Measurements from ENCODE around the gene PARPBP. TPM values are rescaled to one million over a fixed set of nuclear protein-coding genes. Genes with fewer than 3 reads are reported as not detected.
"Not testable (repeated sequence)": the region's sequence is repeated elsewhere in the genome, so short reads cannot be mapped to it uniquely, and the experiment has no call there.

Gene PARPBP
- total RNA-seq (2014; rRNA removed): 22.5 and 23.0 TPM in 2 replicates
- Bru-seq, nascent RNA: percentile 71 among the genes with signal in this experiment
- BruChase-seq, experiment 1, labeled RNA remaining after a 6-hour chase: percentile 59 among the genes with signal in this experiment
- BruChase-seq, experiment 2, labeled RNA remaining after a 2-hour chase: percentile 54 among the genes with signal in this experiment
- long read RNA-seq, partial matches to known transcripts: 0 of 20 reads
- long read RNA-seq, other reads (novel, unspliced or antisense): 15 of 20 reads

GRCh38 chr12:102119674-102120563 lies at the start of gene PARPBP, which contains the start of gene NUP37:
Gene PARPBP, plus strand, starts transcription at chr12:102120183. Its CDS starts 3,706 bp downstream, at chr12:102123889.
Gene NUP37, minus strand, starts transcription at chr12:102120114. Its CDS starts 1,596 bp downstream, at chr12:102118518.
- ChIA-PET CTCF (no interaction called here), POLR2A (ENCODE audit: unreplicated experiment) (interaction anchor here (0.6 kb wide), 1 partner anchor 713 kb away, joined by 4 read pairs; no protein-coding TSS in a partner anchor)
- Histone ChIP-seq H3K9me3 (ENCODE audit: low read length) (no peaks in the 10 kb centered on the region), H3F3A (ENCODE audit: low read length, unreplicated experiment) (no peaks in the 10 kb centered on the region), H3K4me1 (ENCODE audit: insufficient read depth, low read length) (peaks cover 28% of the 10 kb centered on the region), H3K4me3 (ENCODE audit: low read length) (peak within 1 kb of the TSS; percentile 98), H3K79me2 (ENCODE audit: low read length) (peaks cover 62% of the 10 kb centered on the region), H4K20me1 (ENCODE audit: low read length) (no peaks in the 10 kb centered on the region), H3K27ac (ENCODE audit: low read length) (peak within 1 kb of the TSS; percentile 85), H2AFZ (ENCODE audit: low read length) (peak within 1 kb of the TSS; percentile 92), H3K36me3 (ENCODE audit: low read depth, low read length) (peaks cover 36% of the 10 kb centered on the region), H3K9ac (ENCODE audit: low read length) (peak within 1 kb of the TSS; percentile 96), H3K27me3 (ENCODE audit: low read length) (no peaks in the 10 kb centered on the region), H3K9me2 (replicated peaks; ENCODE audit: low read length) (no peaks in the 10 kb centered on the region), H3K4me2 (ENCODE audit: low read length) (peak within 1 kb of the TSS; percentile 94)
- DNase-seq (peak; percentile 96), ATAC-seq (peak; percentile 90)
- intact Hi-C loops (cut with micrococcal nuclease): loop anchor here (1.0 kb wide), 1 partner anchor 59 kb away; the partner anchor contains the start of gene WASHC3
- BruUV-seq (replicated peaks): TSS peak; percentile 65
- no peak for TF ChIP-seq CTCF (conservative IDR thresholded peaks at IDR 0.05; ENCODE audit: low read depth, low read length)
- no peak for TF ChIP-seq EZH2phosphoT487 (IDR thresholded peaks at IDR 0.05; ENCODE audit: borderline replicate concordance, low read length)

- H3K27me3 ChIP-seq (ENCODE audit: low read length); H4K20me1 ChIP-seq (ENCODE audit: low read length); H3K4me2 ChIP-seq (ENCODE audit: low read length); intact Hi-C loops (cut with micrococcal nuclease); CTCF ChIA-PET; BruUV-seq (replicated peaks); H3K9ac ChIP-seq (ENCODE audit: low read length); ATAC-seq; H3F3A ChIP-seq (ENCODE audit: low read length, unreplicated experiment); POLR2A ChIA-PET (ENCODE audit: unreplicated experiment); H3K4me3 ChIP-seq (ENCODE audit: low read length); DNase-seq; H3K79me2 ChIP-seq (ENCODE audit: low read length); H3K9me2 ChIP-seq (replicated peaks; ENCODE audit: low read length); H3K27ac ChIP-seq (ENCODE audit: low read length); H3K9me3 ChIP-seq (ENCODE audit: low read length); H3K4me1 ChIP-seq (ENCODE audit: insufficient read depth, low read length); H2AFZ ChIP-seq (ENCODE audit: low read length): not testable (repeated sequence)
- peaks cover 25% of the 10 kb centered on the region for H3K36me3 ChIP-seq (ENCODE audit: low read depth, low read length)
These were observed 47.9 kb upstream of the PARPBP start for GRCh38 chr12:102072092-102072491.

GRCh38 chr12:102080842-102081241 lies 39.1 kb upstream of the PARPBP start:
- Histone ChIP-seq H3K79me2 (ENCODE audit: low read length) (no peaks in the 10 kb centered on the region), H4K20me1 (ENCODE audit: low read length) (no peaks in the 10 kb centered on the region), H3K4me2 (ENCODE audit: low read length) (no peak overlapping the region), H3K4me1 (ENCODE audit: insufficient read depth, low read length) (no peaks in the 10 kb centered on the region), H2AFZ (ENCODE audit: low read length) (no peak overlapping the region), H3K27ac (ENCODE audit: low read length) (no peak overlapping the region), H3F3A (ENCODE audit: low read length, unreplicated experiment) (no peaks in the 10 kb centered on the region), H3K9me2 (replicated peaks; ENCODE audit: low read length) (no peaks in the 10 kb centered on the region), H3K4me3 (ENCODE audit: low read length) (no peak overlapping the region), H3K9me3 (ENCODE audit: low read length) (no peaks in the 10 kb centered on the region), H3K36me3 (ENCODE audit: low read depth, low read length) (peaks cover 58% of the 10 kb centered on the region), H3K27me3 (ENCODE audit: low read length) (no peaks in the 10 kb centered on the region), H3K9ac (ENCODE audit: low read length) (no peak overlapping the region)
- ATAC-seq (no peak), DNase-seq (no peak)
- intact Hi-C loops (cut with micrococcal nuclease): loop anchor here (2.0 kb wide), 1 partner anchor 22 kb away; no protein-coding TSS in a partner anchor
- TF ChIP-seq CTCF (conservative IDR thresholded peaks at IDR 0.05; ENCODE audit: low read depth, low read length) (no peak), EZH2phosphoT487 (IDR thresholded peaks at IDR 0.05; ENCODE audit: borderline replicate concordance, low read length) (no peak), EZH2 (IDR thresholded peaks at IDR 0.05; ENCODE audit: low read length, unreplicated experiment) (no peak)
- CTCF ChIA-PET: no interaction called here
- BruUV-seq (replicated peaks): no TSS peak
- POLR2A ChIA-PET (ENCODE audit: unreplicated experiment): no interaction called here

GRCh38 chr12:102089228-102089835 lies 30.7 kb upstream of the PARPBP start:
- H3F3A ChIP-seq (ENCODE audit: low read length, unreplicated experiment); intact Hi-C loops (cut with micrococcal nuclease); H3K4me2 ChIP-seq (ENCODE audit: low read length); BruUV-seq (replicated peaks); ATAC-seq; H3K4me1 ChIP-seq (ENCODE audit: insufficient read depth, low read length); CTCF ChIA-PET; H3K79me2 ChIP-seq (ENCODE audit: low read length); H3K4me3 ChIP-seq (ENCODE audit: low read length); POLR2A ChIA-PET (ENCODE audit: unreplicated experiment); H3K27me3 ChIP-seq (ENCODE audit: low read length); H3K27ac ChIP-seq (ENCODE audit: low read length); DNase-seq; H3K9ac ChIP-seq (ENCODE audit: low read length); H4K20me1 ChIP-seq (ENCODE audit: low read length); H3K9me3 ChIP-seq (ENCODE audit: low read length); H3K9me2 ChIP-seq (replicated peaks; ENCODE audit: low read length); H2AFZ ChIP-seq (ENCODE audit: low read length): not testable (repeated sequence)
- peaks cover 24% of the 10 kb centered on the region for H3K36me3 ChIP-seq (ENCODE audit: low read depth, low read length)
